ENCODE results near the gene AGPAT3. TPM values are rescaled to one million over a fixed set of nuclear protein-coding genes. Genes with fewer than 3 reads are reported as not detected.

AGPAT3 gene
- total RNA-seq, 1 experiment from 2014 or later, result 45.1 TPM

DNA sequence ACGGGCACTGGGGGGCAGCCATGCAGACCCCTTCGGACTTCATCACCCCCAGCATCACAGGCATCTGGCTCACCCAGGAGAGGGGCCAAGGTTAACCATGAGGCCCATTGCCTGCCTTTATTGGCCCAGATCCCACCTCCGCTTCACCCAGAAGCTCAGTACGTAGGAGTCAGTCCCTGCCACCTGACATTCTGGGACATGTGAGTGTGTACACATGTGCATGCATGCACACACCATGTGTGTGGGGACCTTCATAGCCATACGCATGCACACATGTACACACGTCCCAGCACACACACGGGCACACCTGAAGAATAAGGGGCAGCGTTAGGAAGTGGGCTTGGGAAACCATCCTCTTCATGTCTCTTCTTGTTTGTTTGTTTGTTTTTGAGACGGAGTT is 123.0 kb downstream of the AGPAT3 start:
- Histone ChIP-seq H3K27me3 (no peaks in the 10 kb centered on the region), H3K4me3 (no peak overlapping the region), H3K9me3 (no peaks in the 10 kb centered on the region), H3K36me3 (peaks cover 3% of the 10 kb centered on the region)
- DNase-seq, result no peak

DNA sequence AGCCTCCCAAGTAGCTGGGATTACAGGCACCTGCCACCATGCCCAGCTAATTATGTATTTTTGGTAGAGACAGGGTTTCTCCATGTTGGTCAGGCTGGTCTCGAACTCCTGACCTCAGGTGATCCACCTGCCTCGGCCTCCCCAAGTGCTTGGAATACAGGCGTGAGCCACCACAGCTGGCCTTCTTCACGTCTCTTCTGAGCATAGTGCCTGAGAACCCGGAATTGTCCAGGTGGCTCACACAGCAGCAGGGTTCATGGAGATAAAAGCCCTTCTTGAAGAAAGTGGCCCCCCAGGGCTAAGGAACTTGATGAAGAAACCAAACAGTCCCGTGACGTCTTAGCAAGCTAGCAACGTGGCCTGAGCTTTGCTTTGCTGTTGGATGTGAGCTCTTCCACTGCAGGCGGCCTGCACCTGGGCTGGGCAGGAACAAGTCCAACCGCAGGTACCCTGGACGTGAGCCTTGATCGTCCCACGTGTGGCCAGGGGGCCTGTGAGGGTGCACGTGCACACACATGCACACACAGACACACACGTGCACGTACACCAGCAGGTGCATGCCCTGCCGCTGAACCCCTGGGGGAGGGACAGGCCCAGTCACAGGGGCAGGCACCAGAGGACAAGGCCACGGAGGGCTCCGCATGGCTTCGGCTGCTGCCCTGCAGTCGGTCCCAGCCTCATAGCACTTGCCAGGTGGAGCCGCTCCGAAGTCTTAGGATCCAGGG is 123.6 kb downstream of the AGPAT3 start:
- Histone ChIP-seq H3K9me3 (no peaks in the 10 kb centered on the region), H3K36me3 (no peaks in the 10 kb centered on the region; the same call in 1 of the 2 replicates), H3K4me3 (no peak overlapping the region), H3K27me3 (no peaks in the 10 kb centered on the region)
- no peak for DNase-seq

DNA sequence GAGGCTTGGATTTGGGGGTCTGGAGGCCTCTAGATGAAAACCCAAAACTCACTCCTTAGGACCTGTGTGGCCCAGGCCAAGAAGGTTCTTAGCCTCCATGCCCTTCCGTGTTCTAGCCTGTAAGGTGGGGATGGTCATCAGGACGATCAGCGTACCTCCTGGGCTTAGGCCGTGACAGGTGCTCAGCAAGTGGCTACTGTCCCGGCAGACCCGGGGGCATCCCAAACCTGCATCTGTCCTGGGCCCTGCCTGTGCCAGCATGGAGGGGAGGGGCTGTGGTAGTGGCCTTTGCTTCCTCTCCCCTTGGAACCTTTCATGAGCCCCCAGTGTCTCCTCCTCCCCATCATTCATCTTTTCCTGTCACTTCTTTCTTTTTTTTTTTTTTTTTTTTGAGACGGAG is 124.4 kb downstream of the AGPAT3 start:
- H3K9me3 ChIP-seq, result no peaks in the 10 kb centered on the region
- H3K27me3 ChIP-seq, result no peaks in the 10 kb centered on the region
- H3K36me3 ChIP-seq, result no peaks in the 10 kb centered on the region; the same call in 1 of the 2 replicates
- no peak for DNase-seq
- no peak overlapping the region for H3K4me3 ChIP-seq

DNA sequence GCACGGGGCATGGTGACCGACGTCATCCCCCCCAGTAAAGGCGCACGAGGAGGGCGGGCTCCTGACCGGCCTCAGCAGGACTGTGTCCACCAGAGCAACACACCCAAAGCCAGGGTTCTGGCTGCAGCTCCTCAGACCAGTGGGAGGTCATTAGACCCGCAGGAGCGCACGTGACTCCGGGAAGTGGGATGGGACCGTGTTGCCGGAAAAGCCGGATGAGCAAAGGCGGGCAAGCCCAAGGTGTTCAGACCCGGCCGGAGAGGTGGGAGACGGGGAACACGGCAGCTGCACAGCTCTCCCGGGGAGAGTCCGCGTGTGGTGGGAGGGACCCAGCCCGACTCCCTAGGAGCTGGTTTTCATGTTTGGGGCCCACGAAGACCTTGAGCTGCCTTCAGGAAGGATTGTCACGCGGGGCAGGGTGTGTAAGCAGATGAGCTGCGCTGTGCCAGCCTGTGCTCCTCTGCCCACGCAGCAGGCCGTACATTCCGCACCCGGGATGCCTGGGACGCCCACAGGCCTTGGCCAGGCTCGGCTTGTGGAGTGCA is 126.5 kb downstream of the AGPAT3 start:
- Histone ChIP-seq H3K27me3 (no peaks in the 10 kb centered on the region), H3K9me3 (peaks cover 4% of the 10 kb centered on the region), H3K36me3 (no peaks in the 10 kb centered on the region), H3K4me3 (no peak overlapping the region)
- no peak for DNase-seq

DNA sequence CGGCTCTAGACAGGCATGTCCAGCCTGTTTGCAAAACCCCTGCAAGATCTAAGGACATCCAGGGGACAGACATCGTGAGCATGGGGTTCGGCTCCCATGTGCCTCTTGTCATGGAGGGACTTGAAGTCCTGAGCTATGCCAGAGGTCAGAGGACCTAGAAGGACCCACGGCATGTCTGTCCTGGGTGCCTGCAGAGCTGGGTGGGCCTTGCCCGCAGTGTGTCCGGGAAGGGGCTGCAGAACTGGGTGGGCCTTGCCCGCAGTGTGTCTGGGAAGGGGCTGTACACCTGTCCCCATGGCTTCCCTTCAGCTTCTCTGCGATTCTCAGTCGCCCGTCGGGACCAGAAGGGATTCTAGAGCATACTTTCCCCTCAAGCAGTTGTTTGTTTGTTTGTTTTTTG is 127.1 kb downstream of the AGPAT3 start:
- no peaks in the 10 kb centered on the region for H3K36me3 ChIP-seq
- no peaks in the 10 kb centered on the region for H3K27me3 ChIP-seq
- no peak overlapping the region for H3K4me3 ChIP-seq
- DNase-seq, result no peak
- peaks cover 4% of the 10 kb centered on the region for H3K9me3 ChIP-seq

DNA sequence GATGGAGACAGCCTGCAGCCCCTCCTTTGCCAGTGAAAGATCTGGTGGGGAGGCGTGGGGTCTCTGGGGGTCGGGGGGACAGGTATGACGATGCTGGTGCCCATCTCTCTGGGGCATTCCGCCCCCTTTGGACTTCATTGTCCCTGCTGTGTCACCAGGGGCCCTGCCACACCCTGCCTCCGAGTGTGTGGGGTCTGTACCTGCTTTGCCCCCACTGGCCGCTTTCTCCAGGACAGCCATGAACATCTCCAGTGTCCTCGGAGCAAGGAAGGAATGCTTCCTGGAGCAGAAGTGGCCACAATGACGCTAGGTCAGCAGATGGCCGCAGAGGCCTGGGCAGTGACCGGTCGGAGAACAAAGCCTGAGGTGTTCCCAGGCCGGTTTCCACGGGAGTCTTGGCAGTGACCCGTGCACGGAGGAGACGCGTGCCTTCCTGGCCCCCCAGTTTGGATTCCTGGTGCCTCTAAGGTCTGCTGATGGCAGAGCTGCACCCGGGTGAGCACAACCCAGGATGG is 128.5 kb downstream of the AGPAT3 start:
- Histone ChIP-seq H3K27me3 (no peaks in the 10 kb centered on the region), H3K9me3 (peaks cover 12% of the 10 kb centered on the region), H3K36me3 (no peaks in the 10 kb centered on the region), H3K4me3 (no peak overlapping the region)
- DNase-seq, result no peak

DNA sequence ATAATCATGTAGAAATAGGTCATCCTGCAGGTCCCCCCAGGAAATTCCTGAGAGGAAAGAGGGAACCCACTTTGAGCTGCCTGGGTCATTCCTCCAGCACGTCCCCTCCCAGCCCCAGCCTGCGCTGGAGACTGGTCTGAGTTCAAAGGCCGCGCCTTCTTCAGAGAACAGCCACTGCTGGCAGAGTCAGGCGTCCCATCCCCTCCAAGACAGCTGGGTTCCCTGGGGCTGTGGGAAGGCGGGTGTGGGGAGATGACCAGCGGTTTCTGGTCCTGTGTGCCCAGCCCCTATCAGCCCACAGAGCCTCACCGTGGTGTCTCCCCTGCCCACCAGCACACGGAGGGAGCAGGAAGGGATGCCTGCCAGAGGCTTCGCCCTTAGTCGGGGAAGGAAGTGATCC is 129.1 kb downstream of the AGPAT3 start:
- H3K27me3 ChIP-seq, result no peaks in the 10 kb centered on the region
- no peak overlapping the region for H3K4me3 ChIP-seq
- DNase-seq, result no peak
- no peaks in the 10 kb centered on the region for H3K36me3 ChIP-seq
- peaks cover 12% of the 10 kb centered on the region for H3K9me3 ChIP-seq

DNA sequence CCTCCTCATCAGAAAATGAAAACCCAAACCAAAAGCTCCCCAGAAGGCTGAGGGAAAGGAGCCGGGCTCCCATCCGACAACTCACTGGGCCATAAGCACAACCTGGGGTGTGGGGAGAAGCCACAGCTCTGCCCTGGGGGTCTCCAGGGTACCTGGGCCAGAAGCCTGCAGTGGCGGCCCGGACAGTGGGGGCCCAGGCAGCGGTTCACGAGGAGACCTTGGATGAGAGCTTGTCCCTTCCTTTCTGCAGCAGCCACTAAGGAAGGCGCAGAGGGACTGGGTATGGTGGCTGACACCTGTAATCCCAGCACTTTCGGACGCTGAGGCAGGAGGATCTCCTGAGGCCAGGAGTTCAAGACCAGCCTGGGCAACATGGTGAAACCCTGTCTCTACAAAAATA is 129.6 kb downstream of the AGPAT3 start:
- peaks cover 12% of the 10 kb centered on the region for H3K9me3 ChIP-seq
- no peak for DNase-seq

DNA sequence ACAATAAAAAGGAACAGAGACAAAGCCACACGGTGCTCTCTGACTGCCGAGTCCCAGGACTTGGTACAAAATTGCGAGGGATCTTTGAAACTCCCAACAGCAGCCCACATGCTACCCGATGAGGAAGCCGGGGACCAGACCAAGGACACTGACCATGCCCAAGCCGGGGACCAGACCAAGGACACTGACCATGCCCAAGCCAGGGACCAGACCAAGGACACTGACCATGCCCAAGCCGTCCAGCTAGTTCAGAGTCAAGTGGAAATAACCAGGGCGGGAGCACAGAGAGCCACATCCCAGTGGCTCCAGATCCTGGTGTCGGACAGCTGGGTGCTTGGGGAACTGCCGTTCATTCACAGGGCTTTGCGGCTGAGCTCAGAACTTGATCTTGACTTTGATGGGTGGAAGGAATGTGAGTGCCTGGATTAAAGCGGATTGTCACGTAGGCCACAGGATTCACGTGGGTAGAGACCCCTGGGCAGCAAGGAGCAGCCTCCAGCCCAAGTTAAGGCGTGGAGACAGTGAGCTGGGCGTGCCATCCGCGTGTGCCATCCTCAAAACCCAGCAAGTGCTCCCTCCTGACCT is 130.6 kb downstream of the AGPAT3 start:
- Histone ChIP-seq H3K9me3 (peaks cover 12% of the 10 kb centered on the region), H3K36me3 (no peaks in the 10 kb centered on the region), H3K27me3 (no peaks in the 10 kb centered on the region), H3K4me3 (no peak overlapping the region)
- no peak for DNase-seq

More for the DNA sequence above, 129.6 kb downstream of the AGPAT3 start:
- Histone ChIP-seq H3K4me3 (no peak overlapping the region), H3K27me3 (no peaks in the 10 kb centered on the region), H3K36me3 (no peaks in the 10 kb centered on the region)

DNA sequence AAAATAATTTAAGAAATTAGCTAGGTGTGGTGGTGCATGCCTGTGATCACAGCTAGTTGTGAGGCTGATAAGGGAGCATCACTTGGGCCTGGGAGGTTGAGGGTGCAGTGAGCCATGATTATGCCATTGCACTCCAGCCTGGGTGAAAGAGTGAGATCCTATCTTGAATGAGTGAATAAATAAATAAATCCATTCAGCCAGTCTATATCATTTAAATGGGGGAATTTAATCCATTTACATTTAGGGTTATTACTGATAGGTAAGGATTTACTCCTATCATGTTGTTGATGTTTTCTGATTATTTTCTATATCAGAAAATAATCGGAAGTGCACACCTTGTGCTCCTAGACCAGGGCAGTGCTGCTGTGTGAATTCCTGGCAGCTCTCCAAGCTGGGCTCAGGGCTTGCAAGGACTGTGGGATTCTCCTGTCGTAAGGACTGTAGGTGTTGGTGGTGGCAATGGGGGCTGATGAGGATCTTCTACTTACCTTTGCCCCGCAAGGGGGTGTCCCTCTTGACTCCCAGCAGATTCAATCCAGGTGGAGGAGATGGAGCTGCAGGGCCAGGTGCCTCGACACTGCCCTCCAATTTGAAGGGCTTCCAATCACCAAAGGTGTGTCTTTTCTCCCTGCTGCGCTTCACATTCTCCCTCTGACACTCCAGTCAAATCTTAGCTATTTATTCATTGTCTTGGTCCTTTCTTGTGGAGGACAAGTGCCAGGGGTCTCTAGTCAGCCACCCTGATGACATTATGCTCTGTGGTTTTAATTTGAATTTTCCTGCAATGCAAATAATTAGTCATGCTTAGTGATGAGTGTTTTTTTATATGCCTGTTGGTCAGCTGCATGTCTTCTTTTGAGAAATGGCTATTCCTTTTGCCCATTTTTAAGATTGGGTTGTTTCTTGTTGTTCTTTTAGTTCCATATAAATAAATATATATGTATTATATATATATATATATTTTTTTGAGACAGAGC is 133.0 kb downstream of the AGPAT3 start:
- DNase-seq, result no peak

DNA sequence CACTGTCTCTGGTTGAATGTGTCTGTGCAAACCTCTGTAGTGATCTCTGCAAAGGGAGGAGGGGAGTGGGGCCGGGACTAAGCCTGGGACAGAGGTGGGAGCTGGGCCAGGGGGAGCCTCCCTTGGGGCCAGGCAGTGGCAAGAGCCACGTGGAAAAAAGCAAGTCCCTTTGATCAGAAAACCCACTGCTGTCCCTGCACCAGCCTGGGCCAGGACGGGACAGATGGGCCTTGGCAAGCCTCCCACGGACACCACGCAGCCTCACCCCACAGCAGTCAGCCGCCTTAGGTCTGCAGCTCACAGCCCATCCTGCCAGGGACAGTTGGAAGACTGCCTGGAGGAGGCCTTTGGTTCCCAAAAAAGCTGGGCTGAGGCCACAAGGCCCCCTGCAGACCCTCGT is 135.3 kb downstream of the AGPAT3 start:
- Histone ChIP-seq H3K4me3 (no peak overlapping the region), H3K36me3 (no peaks in the 10 kb centered on the region), H3K27me3 (no peaks in the 10 kb centered on the region), H3K9me3 (peaks cover 12% of the 10 kb centered on the region)
- no peak for DNase-seq

More for the DNA sequence above, 133.0 kb downstream of the AGPAT3 start:
- H3K9me3 ChIP-seq, result peaks cover 12% of the 10 kb centered on the region
- H3K4me3 ChIP-seq, result no peak overlapping the region
- H3K36me3 ChIP-seq, result no peaks in the 10 kb centered on the region
- H3K27me3 ChIP-seq, result no peaks in the 10 kb centered on the region

DNA sequence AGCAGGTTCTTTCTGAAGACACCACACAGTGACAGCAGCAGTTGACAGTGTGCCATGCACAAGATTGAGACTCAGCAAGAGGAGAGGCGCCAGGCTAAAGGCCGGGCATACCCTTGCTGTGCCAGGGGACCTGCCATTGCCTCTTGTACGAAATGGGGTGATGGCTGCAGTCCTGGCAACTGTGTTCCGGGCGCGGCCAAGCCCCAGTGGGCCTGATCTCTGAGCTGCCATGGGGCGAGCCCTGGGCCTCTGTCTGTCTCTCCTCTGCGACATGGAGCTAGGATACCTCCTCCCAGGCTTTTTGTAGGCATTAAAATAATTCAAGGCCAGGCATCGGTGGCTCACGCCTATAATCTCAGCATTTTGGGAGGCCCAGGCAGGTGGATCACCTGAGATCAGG is 137.5 kb downstream of the AGPAT3 start:
- Histone ChIP-seq H3K4me3 (no peak overlapping the region), H3K36me3 (no peaks in the 10 kb centered on the region), H3K9me3 (peaks cover 5% of the 10 kb centered on the region; the same call in 1 of the 2 replicates), H3K27me3 (no peaks in the 10 kb centered on the region)
- no peak for DNase-seq

DNA sequence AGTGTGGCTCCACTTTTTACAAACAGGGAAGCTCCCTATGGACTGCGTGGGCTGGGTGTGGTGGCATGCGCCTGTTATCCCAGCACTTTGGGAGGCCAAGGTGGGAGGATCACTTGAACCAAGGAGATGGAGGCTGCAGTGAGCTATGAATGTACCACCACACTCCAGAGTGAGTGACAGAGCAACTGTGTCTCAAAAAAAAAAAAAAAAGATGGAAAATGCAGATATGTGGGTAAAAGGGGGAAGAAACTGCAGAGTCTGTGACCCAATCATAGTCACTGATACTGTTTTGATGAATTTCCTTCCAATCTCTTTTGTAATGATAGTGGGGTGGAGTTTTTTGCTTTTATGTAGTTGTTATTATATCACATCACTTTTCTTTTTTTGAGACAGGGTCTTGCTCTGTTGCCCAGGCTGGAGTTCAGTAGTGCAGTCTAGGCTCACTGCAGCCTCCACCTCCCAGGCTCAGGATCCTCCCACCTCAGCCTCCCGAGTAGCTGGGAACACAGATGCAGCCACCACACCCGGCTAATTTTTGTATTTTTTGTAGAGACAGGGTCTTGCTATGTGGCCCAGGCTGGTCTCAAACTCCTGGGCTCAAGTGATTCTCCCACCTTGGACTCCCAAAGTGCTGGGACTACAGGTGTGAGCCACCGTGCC is 138.4 kb downstream of the AGPAT3 start:
- no peaks in the 10 kb centered on the region for H3K27me3 ChIP-seq
- no peak overlapping the region for H3K4me3 ChIP-seq
- H3K9me3 ChIP-seq, result no peaks in the 10 kb centered on the region
- H3K36me3 ChIP-seq, result no peaks in the 10 kb centered on the region
- DNase-seq, result no peak

DNA sequence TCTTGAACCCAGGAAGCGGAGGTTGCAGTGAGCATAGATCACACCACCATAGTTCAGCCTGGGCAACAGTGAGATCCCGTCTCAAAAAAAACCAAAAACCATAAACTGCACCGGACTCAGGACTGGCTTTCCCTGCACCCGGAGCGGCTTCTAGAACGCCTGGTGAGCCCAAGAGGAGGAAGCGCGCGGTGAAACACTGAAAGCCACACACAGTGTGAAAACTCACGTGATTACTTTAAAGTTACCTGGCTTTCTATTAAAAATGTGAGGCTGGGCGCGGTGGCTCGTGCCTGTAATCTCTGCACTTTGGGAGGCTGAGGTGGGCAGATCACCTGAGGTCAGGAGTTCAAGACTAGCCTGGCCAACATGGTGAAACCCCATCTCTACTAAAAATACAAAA is 140.0 kb downstream of the AGPAT3 start:
- no peak for DNase-seq
- no peak overlapping the region for H3K4me3 ChIP-seq
- H3K27me3 ChIP-seq, result no peaks in the 10 kb centered on the region
- H3K9me3 ChIP-seq, result no peaks in the 10 kb centered on the region
- H3K36me3 ChIP-seq, result no peaks in the 10 kb centered on the region

DNA sequence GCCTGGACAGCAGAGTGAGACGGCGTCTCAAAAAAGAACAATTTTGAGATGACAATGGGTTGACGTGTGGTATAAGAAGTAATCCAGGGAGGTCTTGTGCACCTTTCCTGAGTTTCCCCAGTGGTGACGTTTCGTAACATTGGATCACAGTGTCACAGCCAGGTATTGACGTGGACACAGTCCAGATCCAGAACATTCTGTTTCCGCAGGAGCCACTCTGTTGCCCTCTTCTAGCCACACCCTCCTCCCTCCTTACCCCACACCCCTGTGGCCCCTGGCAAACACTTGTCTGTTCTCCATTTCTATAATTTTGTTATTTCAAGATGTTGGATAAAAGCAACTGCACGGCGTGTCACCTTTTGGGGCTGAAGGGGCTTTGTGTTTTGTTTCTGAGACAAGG is 140.6 kb downstream of the AGPAT3 start:
- H3K4me3 ChIP-seq, result no peak overlapping the region
- no peaks in the 10 kb centered on the region for H3K27me3 ChIP-seq
- H3K9me3 ChIP-seq, result no peaks in the 10 kb centered on the region
- DNase-seq, result no peak
- H3K36me3 ChIP-seq, result no peaks in the 10 kb centered on the region

DNA sequence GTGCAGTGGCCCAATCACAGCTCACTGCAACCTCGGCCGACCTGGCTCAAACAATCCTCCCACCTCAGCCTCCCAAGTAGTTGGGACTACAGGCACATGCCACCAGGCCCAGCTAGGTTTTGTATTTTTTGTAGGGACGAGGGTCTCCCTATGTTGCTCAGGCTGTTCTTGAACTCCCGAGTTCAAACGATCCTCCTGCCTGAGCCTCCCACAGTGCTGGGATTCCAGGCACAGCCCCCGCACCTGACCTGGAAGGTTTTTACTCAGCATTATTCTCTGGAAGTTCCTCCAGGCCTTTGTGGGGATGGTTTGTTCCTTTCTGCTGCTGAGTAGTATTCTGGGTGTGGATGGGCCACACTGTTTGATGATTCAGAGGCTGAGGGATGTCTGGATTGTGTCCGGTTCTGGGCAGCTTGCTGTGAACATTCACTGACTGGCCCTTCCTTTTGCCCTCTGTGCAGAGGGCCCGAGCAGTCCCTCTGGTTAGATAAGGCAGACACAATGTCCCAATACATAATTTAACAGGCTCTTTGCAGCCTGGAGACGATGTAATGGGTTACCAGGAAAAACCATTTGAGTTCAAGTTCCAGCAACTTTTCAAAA is 141.1 kb downstream of the AGPAT3 start:
- peak; percentile 86 for DNase-seq
- Histone ChIP-seq H3K9me3 (no peaks in the 10 kb centered on the region), H3K36me3 (no peaks in the 10 kb centered on the region), H3K4me3 (no peak overlapping the region), H3K27me3 (no peaks in the 10 kb centered on the region)

Measured in MG63 (cell line).